ENCODE data around the gene GDPD4. TPM values are rescaled to one million over a fixed set of nuclear protein-coding genes. Genes with fewer than 3 reads are reported as not detected.

Gene GDPD4
- total RNA-seq, 1 donor from 2014 or later = not detected

DNA sequence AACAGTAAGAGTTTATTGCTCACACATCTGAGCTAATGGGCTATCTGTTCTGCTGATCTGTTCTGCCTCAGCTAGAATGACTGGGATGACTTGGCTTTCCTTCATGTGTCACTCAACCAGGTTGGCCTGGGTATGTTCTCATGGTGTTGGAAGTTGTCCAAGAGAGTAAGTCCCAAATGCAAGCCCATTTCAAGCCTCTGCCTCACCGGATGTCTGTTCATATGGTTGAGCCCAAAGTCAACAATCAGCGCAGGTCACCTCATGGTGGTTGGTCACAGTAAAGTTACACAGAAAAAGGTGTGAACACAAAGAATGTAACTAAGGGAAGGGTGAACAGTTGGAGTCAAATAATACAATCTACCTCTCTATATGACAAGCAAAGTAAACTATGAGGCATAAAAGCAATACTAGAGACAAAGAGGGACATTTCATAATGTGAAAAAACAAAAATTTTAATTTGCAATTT is 1.9 kb downstream of the GDPD4 start:
- intact Hi-C loops (cut with DNase I) = no loop called here
- no peaks in the 10 kb centered on the region for H3K27me3 ChIP-seq
- no peak overlapping the region for H3K27ac ChIP-seq
- H3K36me3 ChIP-seq = no peaks in the 10 kb centered on the region
- no peaks in the 10 kb centered on the region for H3K9me3 ChIP-seq
- TF ChIP-seq, protein P1, sequence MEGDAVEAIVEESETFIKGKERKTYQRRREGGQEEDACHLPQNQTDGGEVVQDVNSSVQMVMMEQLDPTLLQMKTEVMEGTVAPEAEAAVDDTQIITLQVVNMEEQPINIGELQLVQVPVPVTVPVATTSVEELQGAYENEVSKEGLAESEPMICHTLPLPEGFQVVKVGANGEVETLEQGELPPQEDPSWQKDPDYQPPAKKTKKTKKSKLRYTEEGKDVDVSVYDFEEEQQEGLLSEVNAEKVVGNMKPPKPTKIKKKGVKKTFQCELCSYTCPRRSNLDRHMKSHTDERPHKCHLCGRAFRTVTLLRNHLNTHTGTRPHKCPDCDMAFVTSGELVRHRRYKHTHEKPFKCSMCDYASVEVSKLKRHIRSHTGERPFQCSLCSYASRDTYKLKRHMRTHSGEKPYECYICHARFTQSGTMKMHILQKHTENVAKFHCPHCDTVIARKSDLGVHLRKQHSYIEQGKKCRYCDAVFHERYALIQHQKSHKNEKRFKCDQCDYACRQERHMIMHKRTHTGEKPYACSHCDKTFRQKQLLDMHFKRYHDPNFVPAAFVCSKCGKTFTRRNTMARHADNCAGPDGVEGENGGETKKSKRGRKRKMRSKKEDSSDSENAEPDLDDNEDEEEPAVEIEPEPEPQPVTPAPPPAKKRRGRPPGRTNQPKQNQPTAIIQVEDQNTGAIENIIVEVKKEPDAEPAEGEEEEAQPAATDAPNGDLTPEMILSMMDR (IDR thresholded peaks at IDR 0.05) = no peak
- H3K4me3 ChIP-seq = no peak overlapping the region
- no peaks in the 10 kb centered on the region for H3K4me1 ChIP-seq
- no peak for DNase-seq (ENCODE audit: low spot score in 2 of 2)

DNA sequence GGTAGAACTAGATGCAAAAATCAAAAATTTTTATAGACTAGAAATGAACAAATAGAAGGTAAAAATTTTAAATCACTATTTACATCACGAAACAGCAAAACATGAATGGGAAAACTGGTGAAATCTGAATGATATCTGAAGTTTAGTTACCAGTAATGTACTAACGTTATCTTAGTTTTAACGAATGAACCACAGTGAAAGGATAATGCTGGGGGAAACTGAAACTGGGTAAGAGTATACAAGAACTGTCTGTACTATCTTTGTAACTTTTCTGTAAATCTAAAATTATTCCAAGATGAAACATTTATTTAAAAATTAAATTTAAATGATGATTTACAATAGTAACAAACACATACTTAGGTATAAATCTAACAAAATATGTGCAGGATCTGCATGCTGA is 7.4 kb downstream of the GDPD4 start:
- TF ChIP-seq, protein P1 (IDR thresholded peaks at IDR 0.05) = no peak

DNA sequence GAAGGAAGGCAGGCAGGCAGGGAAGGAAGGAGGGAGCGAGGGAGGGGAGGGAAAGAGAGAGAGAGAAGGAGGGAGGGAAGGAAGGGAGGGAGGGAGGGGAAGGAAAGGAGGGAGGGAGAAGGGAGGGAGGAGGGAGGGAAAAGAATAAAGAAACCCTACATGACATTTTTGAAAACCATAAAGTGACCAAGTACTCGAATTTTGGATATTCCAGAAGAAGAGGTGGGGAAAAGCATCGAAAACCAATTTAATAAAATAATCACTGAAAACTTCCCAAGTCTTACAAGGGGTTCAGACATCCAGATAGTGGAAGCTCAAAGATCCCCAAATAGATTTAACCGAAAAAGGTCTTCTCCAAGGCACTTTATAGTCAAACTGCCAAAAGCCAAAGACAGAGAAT is 11.7 kb downstream of the GDPD4 start:
- H3K4me3 ChIP-seq = no peak overlapping the region
- no peaks in the 10 kb centered on the region for H3K27me3 ChIP-seq
- DNase-seq (ENCODE audit: low spot score in 2 of 2) = no peak
- TF ChIP-seq, protein P1 (IDR thresholded peaks at IDR 0.05) = no peak
- intact Hi-C loops (cut with DNase I) = no loop called here
- H3K9me3 ChIP-seq = no peaks in the 10 kb centered on the region
- H3K4me1 ChIP-seq = no peaks in the 10 kb centered on the region
- no peaks in the 10 kb centered on the region for H3K36me3 ChIP-seq
- H3K27ac ChIP-seq = no peak overlapping the region

More for the DNA sequence above, 7.4 kb downstream of the GDPD4 start:
- Histone ChIP-seq H3K4me1 (no peaks in the 10 kb centered on the region), H3K9me3 (no peaks in the 10 kb centered on the region), H3K4me3 (no peak overlapping the region), H3K27me3 (no peaks in the 10 kb centered on the region), H3K36me3 (no peaks in the 10 kb centered on the region), H3K27ac (no peak overlapping the region)
- no peak for DNase-seq (ENCODE audit: low spot score in 2 of 2)
- intact Hi-C loops (cut with DNase I) = no loop called here

DNA sequence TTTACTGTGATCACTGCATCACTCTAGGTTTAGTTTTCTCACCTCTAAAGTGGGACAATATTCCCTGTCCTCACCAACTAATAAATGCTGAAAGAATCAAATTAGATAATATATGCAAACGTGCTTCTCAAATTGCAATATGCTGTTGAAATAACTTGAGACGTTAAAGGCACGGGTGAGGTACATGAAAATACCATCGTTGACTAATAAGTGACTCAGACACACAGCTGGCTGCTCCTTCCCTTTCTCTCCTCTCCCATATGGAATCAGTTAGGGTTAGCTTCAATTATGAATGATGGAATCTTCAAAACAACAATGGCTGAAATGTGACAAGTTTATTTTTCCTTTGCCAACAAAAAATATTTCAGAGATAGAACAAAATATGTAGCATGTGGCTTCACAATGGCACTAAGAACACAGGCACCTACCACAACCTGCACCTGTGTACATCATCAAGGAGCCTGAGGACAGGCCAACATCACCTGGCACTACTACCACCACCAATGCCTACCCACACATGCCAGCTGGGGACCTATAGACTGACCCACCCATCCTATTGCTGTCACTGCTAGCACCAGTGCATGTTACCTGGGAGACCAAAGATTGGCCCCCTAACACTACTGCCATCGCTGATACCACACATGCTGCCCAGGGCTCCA is 13.7 kb downstream of the GDPD4 start:
- Histone ChIP-seq H3K4me3 (no peak overlapping the region), H3K27me3 (no peaks in the 10 kb centered on the region), H3K4me1 (no peaks in the 10 kb centered on the region), H3K36me3 (no peaks in the 10 kb centered on the region), H3K27ac (no peak overlapping the region), H3K9me3 (no peaks in the 10 kb centered on the region)
- TF ChIP-seq, protein P1 (IDR thresholded peaks at IDR 0.05) = no peak
- no peak for DNase-seq (ENCODE audit: low spot score in 2 of 2)
- intact Hi-C loops (cut with DNase I) = no loop called here

DNA sequence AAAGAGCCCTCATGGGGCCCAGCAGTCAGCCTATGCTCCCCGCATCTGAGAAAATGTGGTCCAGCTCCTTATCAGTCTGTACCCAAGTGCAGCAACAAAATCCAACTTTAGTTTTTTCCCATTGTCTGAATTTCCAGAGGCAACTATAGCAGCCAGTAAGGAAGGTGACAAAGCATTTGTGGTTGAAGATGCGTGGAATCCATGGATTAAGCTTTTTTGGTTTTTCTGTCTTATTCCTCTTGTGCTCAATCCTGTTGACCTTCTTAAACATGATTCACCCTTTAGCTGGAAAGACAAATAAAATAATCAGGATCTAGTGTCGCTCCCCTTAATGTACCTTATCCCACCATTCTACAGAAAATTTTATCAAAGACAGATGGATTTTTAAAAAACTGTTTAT is 14.3 kb downstream of the GDPD4 start:
- Histone ChIP-seq H3K36me3 (no peaks in the 10 kb centered on the region), H3K9me3 (no peaks in the 10 kb centered on the region), H3K27me3 (no peaks in the 10 kb centered on the region), H3K4me1 (no peaks in the 10 kb centered on the region), H3K4me3 (no peak overlapping the region), H3K27ac (no peak overlapping the region)
- intact Hi-C loops (cut with DNase I) = no loop called here
- TF ChIP-seq, protein P1 (IDR thresholded peaks at IDR 0.05) = no peak
- DNase-seq (ENCODE audit: low spot score in 2 of 2) = no peak

Data from ascending aorta (tissue), 2 donors.